ENCODE measurements around the gene FBH1. TPM values are rescaled to one million over a fixed set of nuclear protein-coding genes. Genes with fewer than 3 reads are reported as not detected.

Gene FBH1
- total and polyA plus RNA-seq, 9 of the 15 experiments (the other 6 are each of a cell fraction or from before 2014, with no cell fraction given), result 13.4 to 108 (median 77.8) TPM

DNA sequence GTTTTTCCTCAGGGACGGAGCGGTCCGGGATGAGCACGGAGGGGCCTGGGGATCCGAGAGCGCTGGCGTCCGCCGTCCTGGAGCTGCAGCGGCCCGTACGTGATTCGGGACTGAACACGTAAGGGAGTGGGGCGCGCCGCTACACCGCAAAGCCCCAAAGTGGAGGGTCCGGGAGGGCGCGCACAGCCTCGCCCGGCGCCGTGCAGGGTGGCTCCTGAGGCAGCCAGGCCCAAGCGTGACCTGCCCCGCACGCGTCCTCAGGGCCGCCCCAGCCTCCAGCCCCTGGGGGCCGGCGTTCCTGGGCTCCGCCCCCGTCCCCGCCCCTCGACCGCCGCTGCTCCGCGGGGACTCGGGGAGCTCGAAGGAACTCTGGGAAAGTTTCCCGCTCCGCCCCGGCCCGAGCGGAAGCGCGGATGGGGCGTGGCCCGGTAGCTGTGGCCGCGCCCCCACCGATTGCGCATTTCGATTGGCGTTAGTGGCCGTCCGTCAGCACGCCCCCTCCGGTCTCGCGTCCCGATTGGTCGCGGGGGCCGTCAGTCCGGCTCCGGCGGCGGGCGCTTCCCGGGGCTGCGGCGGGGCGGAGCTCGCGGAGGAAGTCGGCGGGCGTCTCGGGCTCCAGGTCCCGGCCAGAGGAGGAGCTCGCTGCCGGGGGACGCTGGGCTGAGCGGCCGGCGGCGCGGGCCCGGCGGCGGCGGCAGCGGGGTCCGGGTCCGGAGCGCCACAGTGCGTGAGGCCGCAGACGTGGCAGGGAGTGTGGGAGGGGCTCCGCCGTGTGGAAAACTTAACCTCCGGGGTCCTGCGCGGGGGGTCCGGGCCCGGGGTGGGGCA lies at the start of gene FBH1, which contains the start of gene ANKRD16 (continued):
- TF ChIP-seq, protein P1, sequence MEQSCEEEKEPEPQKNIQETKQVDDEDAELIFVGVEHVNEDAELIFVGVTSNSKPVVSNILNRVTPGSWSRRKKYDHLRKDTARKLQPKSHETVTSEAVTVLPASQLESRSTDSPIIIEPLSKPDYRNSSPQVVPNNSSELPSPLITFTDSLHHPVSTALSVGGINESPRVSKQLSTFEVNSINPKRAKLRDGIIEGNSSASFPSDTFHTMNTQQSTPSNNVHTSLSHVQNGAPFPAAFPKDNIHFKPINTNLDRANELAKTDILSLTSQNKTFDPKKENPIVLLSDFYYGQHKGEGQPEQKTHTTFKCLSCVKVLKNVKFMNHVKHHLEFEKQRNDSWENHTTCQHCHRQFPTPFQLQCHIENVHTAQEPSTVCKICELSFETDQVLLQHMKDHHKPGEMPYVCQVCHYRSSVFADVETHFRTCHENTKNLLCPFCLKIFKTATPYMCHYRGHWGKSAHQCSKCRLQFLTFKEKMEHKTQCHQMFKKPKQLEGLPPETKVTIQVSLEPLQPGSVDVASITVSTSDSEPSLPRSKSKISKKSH (CRISPR knock-in tag; IDR thresholded peaks at IDR 0.05), result no peak
- TF ChIP-seq ZNF212 (CRISPR knock-in tag; IDR thresholded peaks at IDR 0.05), result no peak
- TF ChIP-seq ZNF444 (CRISPR knock-in tag; IDR thresholded peaks at IDR 0.05), result no peak
- TF ChIP-seq ATF1 (CRISPR knock-in tag; IDR thresholded peaks at IDR 0.05), result no peak
- TF ChIP-seq ATF1 (tag; IDR thresholded peaks at IDR 0.05), result peak; percentile 91
- no peak for TF ChIP-seq HOXB6 (CRISPR knock-in tag; IDR thresholded peaks at IDR 0.05; ENCODE audit: borderline replicate concordance)
- TF ChIP-seq ZBTB17 (CRISPR knock-in tag; IDR thresholded peaks at IDR 0.05), result no peak
- no peak for TF ChIP-seq SLC30A9 (CRISPR knock-in tag; IDR thresholded peaks at IDR 0.05)
- peak; percentile 78; the same call in 1 of the 2 replicates for TF ChIP-seq GTF2F1 (IDR thresholded peaks at IDR 0.05; ENCODE audit: low read depth, low read length)
- no peak for TF ChIP-seq HDAC2 (IDR thresholded peaks at IDR 0.05)
- no peak for TF ChIP-seq BRF1 (IDR thresholded peaks at IDR 0.05; ENCODE audit: borderline replicate concordance, extremely low read depth, insufficient read length)
- no peak for TF ChIP-seq MCM5 (IDR thresholded peaks at IDR 0.05; ENCODE audit: low read depth)
- TF ChIP-seq ZNF431 (CRISPR knock-in tag; IDR thresholded peaks at IDR 0.05), result peak; percentile 37; the same call in 1 of the 2 replicates
- no peak for TF ChIP-seq SMARCA4 (IDR thresholded peaks at IDR 0.05)
- peak; percentile 13 to 79; a peak in 2 of 4 replicates for TF ChIP-seq NONO (IDR thresholded peaks at IDR 0.05; ENCODE audit: low read depth in 2 of 2, low read length in 1 of 2)
- TF ChIP-seq, protein P2, sequence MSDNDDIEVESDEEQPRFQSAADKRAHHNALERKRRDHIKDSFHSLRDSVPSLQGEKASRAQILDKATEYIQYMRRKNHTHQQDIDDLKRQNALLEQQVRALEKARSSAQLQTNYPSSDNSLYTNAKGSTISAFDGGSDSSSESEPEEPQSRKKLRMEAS (CRISPR knock-in tag; IDR thresholded peaks at IDR 0.05), result peak; percentile 89
- peak; percentile 78 for TF ChIP-seq TARDBP (IDR thresholded peaks at IDR 0.05)
- TF ChIP-seq, protein P3, sequence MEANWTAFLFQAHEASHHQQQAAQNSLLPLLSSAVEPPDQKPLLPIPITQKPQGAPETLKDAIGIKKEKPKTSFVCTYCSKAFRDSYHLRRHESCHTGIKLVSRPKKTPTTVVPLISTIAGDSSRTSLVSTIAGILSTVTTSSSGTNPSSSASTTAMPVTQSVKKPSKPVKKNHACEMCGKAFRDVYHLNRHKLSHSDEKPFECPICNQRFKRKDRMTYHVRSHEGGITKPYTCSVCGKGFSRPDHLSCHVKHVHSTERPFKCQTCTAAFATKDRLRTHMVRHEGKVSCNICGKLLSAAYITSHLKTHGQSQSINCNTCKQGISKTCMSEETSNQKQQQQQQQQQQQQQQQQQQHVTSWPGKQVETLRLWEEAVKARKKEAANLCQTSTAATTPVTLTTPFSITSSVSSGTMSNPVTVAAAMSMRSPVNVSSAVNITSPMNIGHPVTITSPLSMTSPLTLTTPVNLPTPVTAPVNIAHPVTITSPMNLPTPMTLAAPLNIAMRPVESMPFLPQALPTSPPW (CRISPR knock-in tag; IDR thresholded peaks at IDR 0.05), result peak; percentile 79
- 0 out of 2 replicates have a peak, but pooled peaks have one; percentile 39 for TF ChIP-seq ELF4 (CRISPR knock-in tag; IDR thresholded peaks at IDR 0.05)
- TF ChIP-seq, protein P4, sequence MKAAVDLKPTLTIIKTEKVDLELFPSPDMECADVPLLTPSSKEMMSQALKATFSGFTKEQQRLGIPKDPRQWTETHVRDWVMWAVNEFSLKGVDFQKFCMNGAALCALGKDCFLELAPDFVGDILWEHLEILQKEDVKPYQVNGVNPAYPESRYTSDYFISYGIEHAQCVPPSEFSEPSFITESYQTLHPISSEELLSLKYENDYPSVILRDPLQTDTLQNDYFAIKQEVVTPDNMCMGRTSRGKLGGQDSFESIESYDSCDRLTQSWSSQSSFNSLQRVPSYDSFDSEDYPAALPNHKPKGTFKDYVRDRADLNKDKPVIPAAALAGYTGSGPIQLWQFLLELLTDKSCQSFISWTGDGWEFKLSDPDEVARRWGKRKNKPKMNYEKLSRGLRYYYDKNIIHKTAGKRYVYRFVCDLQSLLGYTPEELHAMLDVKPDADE (conservative IDR thresholded peaks at IDR 0.05; ENCODE audit: control insufficient read depth, low read depth, low read length), result peak; percentile 29; the same call in 1 of the 2 replicates
- no peak for TF ChIP-seq BMI1 (IDR thresholded peaks at IDR 0.05; ENCODE audit: low read length)
- TF ChIP-seq, protein P5, sequence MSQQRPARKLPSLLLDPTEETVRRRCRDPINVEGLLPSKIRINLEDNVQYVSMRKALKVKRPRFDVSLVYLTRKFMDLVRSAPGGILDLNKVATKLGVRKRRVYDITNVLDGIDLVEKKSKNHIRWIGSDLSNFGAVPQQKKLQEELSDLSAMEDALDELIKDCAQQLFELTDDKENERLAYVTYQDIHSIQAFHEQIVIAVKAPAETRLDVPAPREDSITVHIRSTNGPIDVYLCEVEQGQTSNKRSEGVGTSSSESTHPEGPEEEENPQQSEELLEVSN (IDR thresholded peaks at IDR 0.05; ENCODE audit: borderline replicate concordance in 1 of 2, extremely low read depth in 1 of 2, insufficient read depth in 1 of 2, insufficient read length in 1 of 2, low read depth in 1 of 2, low read length in 1 of 2, poor library complexity in 1 of 2, severe bottlenecking in 1 of 2), result peak; percentile 77 to 78
- TF ChIP-seq KDM5B (IDR thresholded peaks at IDR 0.05; ENCODE audit: insufficient replicate concordance, low read depth, low read length), result peak; percentile 86

All from K562 (cell line).